IMR-90 (cell line): Measurements from ENCODE around the gene NTM.

Experiments used
- BHLHE40 ChIP-seq: fragments of 150-350 bp; IDR thresholded peaks from 2 replicates; pipeline ENCODE4 v1.6.1; 2016; ENCODE audit warnings: mild to moderate bottlenecking, low read depth, low read length
- CEBPB ChIP-seq: IDR thresholded peaks from 2 replicates; pipeline ENCODE4 v1.6.1; 2012; ENCODE audit warnings: low read depth, low read length, improper control_type of control experiment
- MAFK ChIP-seq: IDR thresholded peaks from 2 replicates; pipeline ENCODE4 v1.6.1; 2012; ENCODE audit warnings: low read depth, low read length, improper control_type of control experiment
- MXI1 ChIP-seq: IDR thresholded peaks from 2 replicates; pipeline ENCODE4 v1.6.1; 2012; ENCODE audit warnings: low read depth, mild to moderate bottlenecking, low read length, moderate library complexity, borderline replicate concordance
- NFE2L2 ChIP-seq: fragments of 150-350 bp; IDR thresholded peaks from 2 replicates; pipeline ENCODE4 v1.6.1; 2016; ENCODE audit warnings: low read depth, mild to moderate bottlenecking, low read length
- POLR2A ChIP-seq: IDR thresholded peaks from 2 replicates; pipeline ENCODE4 v1.6.1; 2012; ENCODE audit warnings: mild to moderate bottlenecking, low read depth, low read length
- RAD21 ChIP-seq: IDR thresholded peaks from 2 replicates; pipeline ENCODE4 v1.6.1; 2012; ENCODE audit warnings: low read length, improper control_type of control experiment
- RCOR1 ChIP-seq: IDR thresholded peaks from 2 replicates; pipeline ENCODE4 v1.6.1; 2012; ENCODE audit warnings: mild to moderate bottlenecking, low read length, improper control_type of control experiment; ENCODE audit not compliant: insufficient replicate concordance
- RFX5 ChIP-seq: IDR thresholded peaks from 2 replicates; pipeline ENCODE4 v1.8.0; 2012; ENCODE audit warnings: low read depth, mild to moderate bottlenecking, low read length, moderate library complexity
- SMC3 ChIP-seq: fragments of 150-350 bp; IDR thresholded peaks from 2 replicates; pipeline ENCODE4 v1.6.1; 2016; ENCODE audit warnings: low read depth, mild to moderate bottlenecking, antibody characterized with exemption, low read length, moderate library complexity
- USF2 ChIP-seq: fragments of 150-350 bp; IDR thresholded peaks from 2 replicates; pipeline ENCODE4 v1.6.1; 2017; ENCODE audit warnings: mild to moderate bottlenecking, antibody characterized with exemption, low read length, low read depth
- TF ChIP-seq, protein P1 (sequence below): conservative IDR thresholded peaks from 2 replicates; pipeline ENCODE4 v1.5.1; 2012; ENCODE audit warnings: mild to moderate bottlenecking, low read depth, low read length, improper control_type of control experiment
- TF ChIP-seq, protein P2 (sequence below): fragments of 150-350 bp; IDR thresholded peaks from 2 replicates; pipeline ENCODE4 v1.6.1; 2016; ENCODE audit warnings: low read depth, mild to moderate bottlenecking, low read length, moderate library complexity, borderline replicate concordance

DNA sequence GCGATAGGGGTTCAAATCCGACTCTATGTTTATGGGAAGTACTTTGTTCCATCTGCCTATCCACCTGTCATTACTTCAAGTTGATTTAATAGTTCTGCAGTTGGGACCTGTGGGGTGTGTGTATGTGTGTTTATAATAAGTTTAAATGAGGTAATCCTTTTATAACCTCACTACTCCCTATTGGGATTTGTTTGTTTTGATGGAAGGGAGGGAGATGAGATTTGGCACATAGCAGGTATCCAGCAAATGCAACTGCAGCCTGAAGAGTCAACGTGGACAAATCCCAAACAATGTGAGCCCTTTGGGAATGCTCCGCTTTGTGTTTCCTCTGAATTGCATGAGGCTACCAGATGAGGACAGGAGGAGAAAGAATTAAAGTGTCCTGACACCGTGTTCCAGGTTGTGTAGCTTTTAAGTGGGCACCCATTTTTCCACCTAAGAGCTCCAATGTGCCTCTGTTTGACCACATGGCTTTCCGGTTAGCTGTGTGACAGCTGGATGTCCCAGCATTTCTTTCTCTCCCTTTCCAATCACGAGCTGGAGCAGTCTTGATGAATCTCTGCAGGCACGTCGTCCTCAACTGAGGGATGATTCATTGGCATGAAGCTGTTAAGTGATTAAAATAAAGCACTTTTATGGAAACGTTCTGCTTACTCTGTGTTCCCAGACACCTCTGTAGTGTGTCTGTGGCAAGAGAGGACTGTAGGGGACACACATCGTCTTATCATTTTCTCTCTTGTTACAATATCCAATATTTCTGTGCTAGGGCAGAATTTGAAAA lies 610.7 kb downstream of the NTM start:
- TF ChIP-seq, protein P1, sequence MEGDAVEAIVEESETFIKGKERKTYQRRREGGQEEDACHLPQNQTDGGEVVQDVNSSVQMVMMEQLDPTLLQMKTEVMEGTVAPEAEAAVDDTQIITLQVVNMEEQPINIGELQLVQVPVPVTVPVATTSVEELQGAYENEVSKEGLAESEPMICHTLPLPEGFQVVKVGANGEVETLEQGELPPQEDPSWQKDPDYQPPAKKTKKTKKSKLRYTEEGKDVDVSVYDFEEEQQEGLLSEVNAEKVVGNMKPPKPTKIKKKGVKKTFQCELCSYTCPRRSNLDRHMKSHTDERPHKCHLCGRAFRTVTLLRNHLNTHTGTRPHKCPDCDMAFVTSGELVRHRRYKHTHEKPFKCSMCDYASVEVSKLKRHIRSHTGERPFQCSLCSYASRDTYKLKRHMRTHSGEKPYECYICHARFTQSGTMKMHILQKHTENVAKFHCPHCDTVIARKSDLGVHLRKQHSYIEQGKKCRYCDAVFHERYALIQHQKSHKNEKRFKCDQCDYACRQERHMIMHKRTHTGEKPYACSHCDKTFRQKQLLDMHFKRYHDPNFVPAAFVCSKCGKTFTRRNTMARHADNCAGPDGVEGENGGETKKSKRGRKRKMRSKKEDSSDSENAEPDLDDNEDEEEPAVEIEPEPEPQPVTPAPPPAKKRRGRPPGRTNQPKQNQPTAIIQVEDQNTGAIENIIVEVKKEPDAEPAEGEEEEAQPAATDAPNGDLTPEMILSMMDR, result no peak
- TF ChIP-seq POLR2A (no peak), NFE2L2 (no peak), BHLHE40 (no peak), CEBPB (no peak), MAFK (no peak), RAD21 (no peak), SMC3 (no peak), RFX5 (no peak), MXI1 (no peak), RCOR1 (no peak), USF2 (no peak)
- TF ChIP-seq, protein P2, sequence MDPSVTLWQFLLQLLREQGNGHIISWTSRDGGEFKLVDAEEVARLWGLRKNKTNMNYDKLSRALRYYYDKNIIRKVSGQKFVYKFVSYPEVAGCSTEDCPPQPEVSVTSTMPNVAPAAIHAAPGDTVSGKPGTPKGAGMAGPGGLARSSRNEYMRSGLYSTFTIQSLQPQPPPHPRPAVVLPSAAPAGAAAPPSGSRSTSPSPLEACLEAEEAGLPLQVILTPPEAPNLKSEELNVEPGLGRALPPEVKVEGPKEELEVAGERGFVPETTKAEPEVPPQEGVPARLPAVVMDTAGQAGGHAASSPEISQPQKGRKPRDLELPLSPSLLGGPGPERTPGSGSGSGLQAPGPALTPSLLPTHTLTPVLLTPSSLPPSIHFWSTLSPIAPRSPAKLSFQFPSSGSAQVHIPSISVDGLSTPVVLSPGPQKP, result no peak
